ENCODE results near the gene MOCS1. TPM values are rescaled to one million over a fixed set of nuclear protein-coding genes. Genes with fewer than 3 reads are reported as not detected.

The MOCS1 gene
- polyA plus RNA-seq, 1 of the 3 experiments (the other 2 are of a cell fraction), result 4.2 TPM

GRCh38 chr6:39930540-39930939 is 3.7 kb downstream of the MOCS1 start:
- H2AFZ ChIP-seq (ENCODE audit: low read depth), result no peak overlapping the region
- no peaks in the 10 kb centered on the region for H3K27me3 ChIP-seq (ENCODE audit: insufficient read depth)
- ChIA-PET CTCF (no interaction called here), POLR2A (no interaction called here)
- H3F3A ChIP-seq (replicated peaks; ENCODE audit: insufficient read depth), result peaks cover 4% of the 10 kb centered on the region
- no peaks in the 10 kb centered on the region for H3K9me2 ChIP-seq
- no peak overlapping the region for H3K4me2 ChIP-seq
- WGBS (ENCODE audit: low lambda C conversion rate), result 93% methylated on average over 3 of the region's 4 CpGs
- no peaks in the 10 kb centered on the region for H3K36me3 ChIP-seq (replicated peaks in 1 of 2; ENCODE audit: control insufficient read depth in 1 of 2, insufficient read depth in 2 of 2, low read length in 1 of 2)
- H3K9me3 ChIP-seq, result no peaks in the 10 kb centered on the region
- H3K4me1 ChIP-seq (ENCODE audit: control insufficient read depth in 1 of 2, insufficient read depth in 2 of 2, low read depth in 1 of 2, low read length in 1 of 2), result peaks cover 0 to 9% of the 10 kb centered on the region in 2 experiments; a peak in 2 of 4 replicates
- no peak overlapping the region for H3K9ac ChIP-seq
- no peak for TF ChIP-seq YY1 (IDR thresholded peaks at IDR 0.05; ENCODE audit: low read depth)
- TF ChIP-seq RCOR1 (IDR thresholded peaks at IDR 0.05; ENCODE audit: low read length), result no peak
- TF ChIP-seq CTCF (IDR thresholded peaks at IDR 0.05), result no peak
- TF ChIP-seq EP300 (IDR thresholded peaks at IDR 0.05; ENCODE audit: borderline replicate concordance in 1 of 2, low read depth in 1 of 2, low read length in 1 of 2), result no peak
- TF ChIP-seq, protein P1, sequence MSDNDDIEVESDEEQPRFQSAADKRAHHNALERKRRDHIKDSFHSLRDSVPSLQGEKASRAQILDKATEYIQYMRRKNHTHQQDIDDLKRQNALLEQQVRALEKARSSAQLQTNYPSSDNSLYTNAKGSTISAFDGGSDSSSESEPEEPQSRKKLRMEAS (IDR thresholded peaks at IDR 0.05; ENCODE audit: low read depth), result no peak
- no peak for TF ChIP-seq CHD2 (IDR thresholded peaks at IDR 0.05; ENCODE audit: low read length, partially characterized antibody)
- no peak for TF ChIP-seq EZH2phosphoT487 (IDR thresholded peaks at IDR 0.05; ENCODE audit: borderline replicate concordance, low read depth)
- TF ChIP-seq, protein P2, sequence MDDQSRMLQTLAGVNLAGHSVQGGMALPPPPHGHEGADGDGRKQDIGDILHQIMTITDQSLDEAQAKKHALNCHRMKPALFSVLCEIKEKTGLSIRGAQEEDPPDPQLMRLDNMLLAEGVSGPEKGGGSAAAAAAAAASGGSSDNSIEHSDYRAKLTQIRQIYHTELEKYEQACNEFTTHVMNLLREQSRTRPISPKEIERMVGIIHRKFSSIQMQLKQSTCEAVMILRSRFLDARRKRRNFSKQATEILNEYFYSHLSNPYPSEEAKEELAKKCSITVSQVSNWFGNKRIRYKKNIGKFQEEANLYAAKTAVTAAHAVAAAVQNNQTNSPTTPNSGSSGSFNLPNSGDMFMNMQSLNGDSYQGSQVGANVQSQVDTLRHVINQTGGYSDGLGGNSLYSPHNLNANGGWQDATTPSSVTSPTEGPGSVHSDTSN (IDR thresholded peaks at IDR 0.05), result no peak
- TF ChIP-seq GATA2 (CRISPR knock-in tag; IDR thresholded peaks at IDR 0.05), result no peak
- no peak for TF ChIP-seq ZBTB33 (IDR thresholded peaks at IDR 0.05; ENCODE audit: borderline replicate concordance, low read depth)
- TF ChIP-seq, protein P3, sequence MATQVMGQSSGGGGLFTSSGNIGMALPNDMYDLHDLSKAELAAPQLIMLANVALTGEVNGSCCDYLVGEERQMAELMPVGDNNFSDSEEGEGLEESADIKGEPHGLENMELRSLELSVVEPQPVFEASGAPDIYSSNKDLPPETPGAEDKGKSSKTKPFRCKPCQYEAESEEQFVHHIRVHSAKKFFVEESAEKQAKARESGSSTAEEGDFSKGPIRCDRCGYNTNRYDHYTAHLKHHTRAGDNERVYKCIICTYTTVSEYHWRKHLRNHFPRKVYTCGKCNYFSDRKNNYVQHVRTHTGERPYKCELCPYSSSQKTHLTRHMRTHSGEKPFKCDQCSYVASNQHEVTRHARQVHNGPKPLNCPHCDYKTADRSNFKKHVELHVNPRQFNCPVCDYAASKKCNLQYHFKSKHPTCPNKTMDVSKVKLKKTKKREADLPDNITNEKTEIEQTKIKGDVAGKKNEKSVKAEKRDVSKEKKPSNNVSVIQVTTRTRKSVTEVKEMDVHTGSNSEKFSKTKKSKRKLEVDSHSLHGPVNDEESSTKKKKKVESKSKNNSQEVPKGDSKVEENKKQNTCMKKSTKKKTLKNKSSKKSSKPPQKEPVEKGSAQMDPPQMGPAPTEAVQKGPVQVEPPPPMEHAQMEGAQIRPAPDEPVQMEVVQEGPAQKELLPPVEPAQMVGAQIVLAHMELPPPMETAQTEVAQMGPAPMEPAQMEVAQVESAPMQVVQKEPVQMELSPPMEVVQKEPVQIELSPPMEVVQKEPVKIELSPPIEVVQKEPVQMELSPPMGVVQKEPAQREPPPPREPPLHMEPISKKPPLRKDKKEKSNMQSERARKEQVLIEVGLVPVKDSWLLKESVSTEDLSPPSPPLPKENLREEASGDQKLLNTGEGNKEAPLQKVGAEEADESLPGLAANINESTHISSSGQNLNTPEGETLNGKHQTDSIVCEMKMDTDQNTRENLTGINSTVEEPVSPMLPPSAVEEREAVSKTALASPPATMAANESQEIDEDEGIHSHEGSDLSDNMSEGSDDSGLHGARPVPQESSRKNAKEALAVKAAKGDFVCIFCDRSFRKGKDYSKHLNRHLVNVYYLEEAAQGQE (IDR thresholded peaks at IDR 0.05; ENCODE audit: low read depth, low read length), result no peak
- no peak for TF ChIP-seq SMC3 (IDR thresholded peaks at IDR 0.05; ENCODE audit: low read depth, low read length)
- H3K27ac ChIP-seq (ENCODE audit: low read depth in 2 of 2, low read length in 1 of 2), result no peak overlapping the region
- no peaks in the 10 kb centered on the region for H4K20me1 ChIP-seq (ENCODE audit: insufficient read depth)
- DNase-seq, result no peak
- H3K79me2 ChIP-seq (ENCODE audit: insufficient read depth), result peaks cover 6% of the 10 kb centered on the region; the same call in 1 of the 2 replicates
- no peak overlapping the region for H3K4me3 ChIP-seq (ENCODE audit: low read depth in 2 of 2, low read length in 1 of 2)

Data from SK-N-SH (cell line).